Stimulated activated CD4-positive, alpha-beta T cell treated with anti-CD3 and anti-CD28 coated beads, Interleukin-12 subunit alpha, Interleukin-12 subunit beta, amount 100 ng/mL, for 4 hours (primary cell): ENCODE results near the gene KCNA5.

ENCODE experiments used
- DNase-seq: peaks from one replicate; pipeline ENCODE4 v3.0.0-alpha.2; 2020

The KCNA5 gene

GRCh38 chr12:5068126-5068525 lies 24.4 kb downstream of the KCNA5 start:
- DNase-seq: no peak

GRCh38 chr12:5068619-5069018 lies 24.9 kb downstream of the KCNA5 start:
- no peak for DNase-seq

- no peak for DNase-seq
These were observed 26.4 kb downstream of the KCNA5 start for GRCh38 chr12:5070090-5070489.

GRCh38 chr12:5071496-5071895 lies 27.8 kb downstream of the KCNA5 start:
- DNase-seq: no peak

GRCh38 chr12:5072311-5072710 lies 28.6 kb downstream of the KCNA5 start:
- no peak for DNase-seq

GRCh38 chr12:5073054-5073453 lies 29.4 kb downstream of the KCNA5 start:
- no peak for DNase-seq

- DNase-seq: no peak
These were observed 30.2 kb downstream of the KCNA5 start for GRCh38 chr12:5073853-5074252.

- no peak for DNase-seq
These were observed 33.1 kb downstream of the KCNA5 start for GRCh38 chr12:5076761-5077160.

- no peak for DNase-seq
These were observed 34.7 kb downstream of the KCNA5 start for GRCh38 chr12:5078423-5078822.

GRCh38 chr12:5081016-5081415 lies 37.3 kb downstream of the KCNA5 start:
- no peak for DNase-seq

GRCh38 chr12:5083955-5084849 lies 40.5 kb downstream of the KCNA5 start:
- no peak for DNase-seq

- DNase-seq: no peak
These were observed 42.2 kb downstream of the KCNA5 start for GRCh38 chr12:5085896-5086295.

- DNase-seq: no peak
These were observed 44.3 kb downstream of the KCNA5 start for GRCh38 chr12:5087831-5088554.

- DNase-seq: no peak
These were observed 45.0 kb downstream of the KCNA5 start for GRCh38 chr12:5088586-5089264.

GRCh38 chr12:5094551-5094950 lies 50.9 kb downstream of the KCNA5 start:
- no peak for DNase-seq

- DNase-seq: no peak
These were observed 51.3 kb downstream of the KCNA5 start for GRCh38 chr12:5094986-5095385.
